ENCODE results near the gene TMEM120A. TPM values are rescaled to one million over a fixed set of nuclear protein-coding genes. Genes with fewer than 3 reads are reported as not detected.
"Not testable (repeated sequence)": the region's sequence is repeated elsewhere in the genome, so short reads cannot be mapped to it uniquely, and the experiment has no call there.

The TMEM120A gene
- total RNA-seq, 5 donors from 2014 or later (not counting 1 experiment from before 2014, with no cell fraction given), result 15.2 to 38.5 (median 34.4) TPM

DNA sequence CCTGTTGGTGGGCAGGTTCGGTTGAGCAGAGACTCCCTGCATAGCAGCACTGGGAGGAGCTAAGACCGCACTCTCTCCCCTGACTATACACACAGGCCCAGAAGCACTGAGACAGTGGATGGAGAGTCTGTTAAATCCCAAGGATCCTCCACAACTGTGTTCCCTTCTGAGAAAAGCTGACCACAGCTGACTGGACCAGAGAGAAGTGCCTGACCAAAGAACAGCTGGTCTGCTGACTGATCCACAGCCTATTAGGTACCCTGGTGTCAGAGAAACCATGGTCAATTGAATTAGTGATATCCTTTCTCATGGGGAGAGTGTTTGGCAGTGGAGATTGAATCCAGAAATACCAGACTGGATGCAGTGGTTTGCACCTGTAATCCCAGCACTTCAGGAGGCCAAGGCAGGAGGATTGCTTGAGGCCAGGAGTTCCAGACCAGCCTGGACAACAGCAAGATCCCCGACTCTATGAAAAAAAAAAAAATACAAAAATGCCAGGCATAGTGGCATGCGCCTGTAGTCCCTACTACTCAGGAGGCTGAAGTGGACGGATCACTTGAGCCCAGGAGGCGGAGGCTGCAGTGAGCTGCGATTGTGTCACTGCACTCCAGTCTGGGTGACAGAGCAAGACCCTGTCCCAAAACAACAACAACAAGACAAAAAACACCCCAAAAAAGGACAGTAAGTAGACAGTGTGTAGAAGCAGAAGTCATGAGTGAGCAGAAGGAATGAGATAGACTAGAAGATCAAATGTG lies 27.8 kb upstream of the TMEM120A start:
- Mint-ChIP-seq H3K27me3 (no peaks in the 10 kb centered on the region), H3K27ac (no peak overlapping the region), H3K9me3 (no peaks in the 10 kb centered on the region), H3K36me3 (peaks cover 29% of the 10 kb centered on the region), H3K4me1 (peaks cover 0 to 15% (median 10%) of the 10 kb centered on the region in 3 donors), H3K4me3 (no peak overlapping the region)
- ATAC-seq (replicated peaks in 1 of 4) (no peak), DNase-seq (no peak)
- no peak overlapping the region for H3K4me3 ChIP-seq (ENCODE audit: control insufficient read depth in 1 of 2, extremely low read depth in 1 of 2, low read length in 1 of 2)
- H3K27ac ChIP-seq (ENCODE audit: low read length), result no peak overlapping the region
- H3K27me3 ChIP-seq (replicated peaks in 1 of 2; ENCODE audit: control insufficient read depth in 2 of 2, extremely low read depth in 1 of 2, insufficient read depth in 2 of 2, low read length in 1 of 2), result no peaks in the 10 kb centered on the region
- H3K4me1 ChIP-seq (ENCODE audit: control insufficient read depth in 1 of 2, extremely low read depth in 1 of 2, insufficient read depth in 2 of 2, low read length in 2 of 2), result peaks cover 4 to 11% of the 10 kb centered on the region in 2 experiments
- POLR2A ChIA-PET, result interaction anchor here in 1 of 2 donors (0.6 kb wide), 1 partner anchor 244 kb away, joined by 12 read pairs; no protein-coding TSS in a partner anchor
- no peaks in the 10 kb centered on the region for H3K9me3 ChIP-seq
- H3K36me3 ChIP-seq (ENCODE audit: control insufficient read depth in 2 of 2, extremely low read depth in 1 of 2, insufficient read depth in 1 of 2, low read length in 1 of 2), result peaks cover 10 to 18% of the 10 kb centered on the region in 2 donors
- CTCF ChIA-PET, result interaction anchor here in 1 of 2 donors (1.0 kb wide), 1 partner anchor 161 kb away, joined by 3 read pairs; no protein-coding TSS in a partner anchor
- WGBS (ENCODE audit: insufficient coverage), result 100% methylated on average over 3 of the region's 7 CpGs

GRCh38 chr7:76020031-76020714 lies 25.8 kb upstream of the TMEM120A start:
- H3K36me3 Mint-ChIP-seq, result peaks cover 38% of the 10 kb centered on the region
- no peak overlapping the region for H3K27ac Mint-ChIP-seq
- Histone ChIP-seq H3K36me3 (ENCODE audit: control insufficient read depth in 2 of 2, extremely low read depth in 1 of 2, insufficient read depth in 1 of 2, low read length in 1 of 2) (peaks cover 8 to 18% of the 10 kb centered on the region in 2 donors), H3K9me3 (no peaks in the 10 kb centered on the region), H3K4me1 (ENCODE audit: control insufficient read depth in 1 of 2, extremely low read depth in 1 of 2, insufficient read depth in 2 of 2, low read length in 2 of 2) (peaks cover 4 to 11% of the 10 kb centered on the region in 2 experiments), H3K4me3 (ENCODE audit: control insufficient read depth in 1 of 2, extremely low read depth in 1 of 2, low read length in 1 of 2) (no peak overlapping the region), H3K27ac (ENCODE audit: low read length) (no peak overlapping the region), H3K27me3 (replicated peaks in 1 of 2; ENCODE audit: control insufficient read depth in 2 of 2, extremely low read depth in 1 of 2, insufficient read depth in 2 of 2, low read length in 1 of 2) (no peaks in the 10 kb centered on the region)
- peak; percentile 12 to 87 (median 61) for DNase-seq
- ChIA-PET POLR2A (interaction anchor here in 1 of 2 donors (0.6 kb wide), 1 partner anchor 152 kb away, joined by 4 read pairs; no protein-coding TSS in a partner anchor), CTCF (interaction anchor here (0.5 to 2.6 kb wide), 22 partner anchors 10 to 267 kb away, joined by 3 to 29 read pairs (median 4); no protein-coding TSS in a partner anchor)
- peaks cover 0 to 15% (median 11%) of the 10 kb centered on the region in 3 donors for H3K4me1 Mint-ChIP-seq
- H3K27me3 Mint-ChIP-seq, result no peaks in the 10 kb centered on the region
- H3K9me3 Mint-ChIP-seq, result no peaks in the 10 kb centered on the region
- WGBS (ENCODE audit: insufficient coverage), result 48% methylated on average over 6 of the region's 6 CpGs
- no peak overlapping the region for H3K4me3 Mint-ChIP-seq
- ATAC-seq (replicated peaks in 1 of 4), result peak; percentile 50 to 65 (median 56)

DNA sequence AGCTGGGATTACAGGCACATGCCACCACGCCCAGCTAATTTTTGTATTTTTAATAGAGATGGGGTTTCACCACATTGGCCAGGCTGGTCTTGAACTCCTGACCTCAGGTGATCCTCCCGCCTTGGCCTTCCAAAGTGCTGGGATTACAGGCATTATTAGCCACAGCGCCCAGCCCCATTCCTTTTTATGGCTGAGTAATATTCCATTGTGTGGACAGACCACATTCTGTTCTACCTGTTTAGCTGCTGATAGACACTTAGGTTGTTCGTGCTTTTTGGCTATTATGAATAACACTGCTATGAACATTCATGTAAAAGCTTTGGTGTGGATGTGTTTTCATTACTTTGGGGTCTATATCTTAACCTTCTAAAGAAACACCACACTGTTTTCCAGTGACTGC lies 24.1 kb upstream of the TMEM120A start:
- not testable (repeated sequence) for H3K27me3 ChIP-seq (replicated peaks in 1 of 2; ENCODE audit: control insufficient read depth in 2 of 2, extremely low read depth in 1 of 2, insufficient read depth in 2 of 2, low read length in 1 of 2); H3K4me3 ChIP-seq (ENCODE audit: control insufficient read depth in 1 of 2, extremely low read depth in 1 of 2, low read length in 1 of 2); H3K9me3 ChIP-seq; H3K27me3 Mint-ChIP-seq; DNase-seq; ATAC-seq (replicated peaks in 1 of 4); H3K9me3 Mint-ChIP-seq; H3K27ac ChIP-seq (ENCODE audit: low read length); H3K4me3 Mint-ChIP-seq; H3K27ac Mint-ChIP-seq
- Histone ChIP-seq H3K4me1 (ENCODE audit: control insufficient read depth in 1 of 2, extremely low read depth in 1 of 2, insufficient read depth in 2 of 2, low read length in 2 of 2) (peaks cover 4 to 11% of the 10 kb centered on the region in 2 experiments), H3K36me3 (ENCODE audit: control insufficient read depth in 2 of 2, extremely low read depth in 1 of 2, insufficient read depth in 1 of 2, low read length in 1 of 2) (peaks cover 5 to 18% of the 10 kb centered on the region in 2 donors)
- WGBS (ENCODE audit: insufficient coverage), result 100% methylated on average over 2 of the region's 4 CpGs
- peaks cover 0 to 15% (median 11%) of the 10 kb centered on the region in 3 donors for H3K4me1 Mint-ChIP-seq
- ChIA-PET CTCF (interaction anchor here in 1 of 2 donors (0.7 to 2.6 kb wide), 2 partner anchors 153 to 210 kb away, joined by 3 to 22 read pairs; no protein-coding TSS in a partner anchor), POLR2A (interaction anchor here in 1 of 2 donors (0.7 kb wide), 1 partner anchor 25 kb away, joined by 3 read pairs; no protein-coding TSS in a partner anchor)
- H3K36me3 Mint-ChIP-seq, result peaks cover 43% of the 10 kb centered on the region

GRCh38 chr7:76016191-76016947 lies 22.0 kb upstream of the TMEM120A start:
- Mint-ChIP-seq H3K9me3 (no peaks in the 10 kb centered on the region), H3K36me3 (peaks cover 40% of the 10 kb centered on the region), H3K27me3 (no peaks in the 10 kb centered on the region), H3K27ac (no peak overlapping the region), H3K4me1 (peaks cover 0 to 16% (median 13%) of the 10 kb centered on the region in 3 donors), H3K4me3 (no peak overlapping the region)
- ChIA-PET POLR2A (no interaction called here), CTCF (no interaction called here)
- peaks cover 5 to 13% of the 10 kb centered on the region in 2 donors for H3K36me3 ChIP-seq (ENCODE audit: control insufficient read depth in 2 of 2, extremely low read depth in 1 of 2, insufficient read depth in 1 of 2, low read length in 1 of 2)
- H3K4me1 ChIP-seq (ENCODE audit: control insufficient read depth in 1 of 2, extremely low read depth in 1 of 2, insufficient read depth in 2 of 2, low read length in 2 of 2), result peaks cover 4 to 11% of the 10 kb centered on the region in 2 experiments
- H3K27ac ChIP-seq (ENCODE audit: low read length), result no peak overlapping the region
- ATAC-seq (replicated peaks in 1 of 4) (no peak), DNase-seq (no peak)
- H3K27me3 ChIP-seq (replicated peaks in 1 of 2; ENCODE audit: control insufficient read depth in 2 of 2, extremely low read depth in 1 of 2, insufficient read depth in 2 of 2, low read length in 1 of 2), result peaks cover 0 to 6% of the 10 kb centered on the region in 2 experiments
- H3K9me3 ChIP-seq, result no peaks in the 10 kb centered on the region
- H3K4me3 ChIP-seq (ENCODE audit: control insufficient read depth in 1 of 2, extremely low read depth in 1 of 2, low read length in 1 of 2), result no peak overlapping the region
- 100% methylated on average over 3 of the region's 13 CpGs for WGBS (ENCODE audit: insufficient coverage)

GRCh38 chr7:76011442-76011861 lies 17.1 kb upstream of the TMEM120A start:
- no peaks in the 10 kb centered on the region for H3K9me3 ChIP-seq
- no peak overlapping the region for H3K27ac ChIP-seq (ENCODE audit: low read length)
- 100% methylated on average over 4 of the region's 8 CpGs for WGBS (ENCODE audit: insufficient coverage)
- H3K36me3 ChIP-seq (ENCODE audit: control insufficient read depth in 2 of 2, extremely low read depth in 1 of 2, insufficient read depth in 1 of 2, low read length in 1 of 2), result peaks cover 3 to 5% of the 10 kb centered on the region in 2 donors
- H3K4me1 Mint-ChIP-seq, result peaks cover 25 to 35% (median 28%) of the 10 kb centered on the region in 3 donors
- H3K27me3 Mint-ChIP-seq, result no peaks in the 10 kb centered on the region
- H3K9me3 Mint-ChIP-seq, result no peaks in the 10 kb centered on the region
- H3K4me3 Mint-ChIP-seq, result no peak overlapping the region
- ATAC-seq (replicated peaks in 1 of 4), result no peak
- H3K36me3 Mint-ChIP-seq, result peaks cover 29% of the 10 kb centered on the region
- DNase-seq, result no peak
- no peak overlapping the region for H3K4me3 ChIP-seq (ENCODE audit: control insufficient read depth in 1 of 2, extremely low read depth in 1 of 2, low read length in 1 of 2)
- H3K27ac Mint-ChIP-seq, result no peak overlapping the region
- ChIA-PET CTCF (interaction anchor here in 1 of 2 donors (1.5 kb wide), 1 partner anchor 9 kb away, joined by 5 read pairs; no protein-coding TSS in a partner anchor), POLR2A (interaction anchor here in 1 of 2 donors (0.6 kb wide), 1 partner anchor 984 kb away, joined by 3 read pairs; no protein-coding TSS in a partner anchor)
- peaks cover 0 to 6% of the 10 kb centered on the region in 2 experiments for H3K27me3 ChIP-seq (replicated peaks in 1 of 2; ENCODE audit: control insufficient read depth in 2 of 2, extremely low read depth in 1 of 2, insufficient read depth in 2 of 2, low read length in 1 of 2)
- H3K4me1 ChIP-seq (ENCODE audit: control insufficient read depth in 1 of 2, extremely low read depth in 1 of 2, insufficient read depth in 2 of 2, low read length in 2 of 2), result peaks cover 7 to 26% of the 10 kb centered on the region in 2 experiments
